COR-L47 (cell line): ENCODE results near the gene PTPRK.
"Not testable (repeated sequence)": the region's sequence is repeated elsewhere in the genome, so short reads cannot be mapped to it uniquely, and the experiment has no call there.

Source experiments
- DNase-seq: peaks from one replicate; lab custom pipeline; 2025; lab: John Stamatoyannopoulos, UW

PTPRK gene

GRCh38 chr6:127952176-127952575 lies 568.2 kb downstream of the PTPRK start:
- no peak for DNase-seq

GRCh38 chr6:127951172-127951917 lies 569.1 kb downstream of the PTPRK start:
- no peak for DNase-seq

- no peak for DNase-seq
These were observed 569.7 kb downstream of the PTPRK start for GRCh38 chr6:127950566-127951145.

GRCh38 chr6:127949251-127949650 lies 571.1 kb downstream of the PTPRK start:
- no peak for DNase-seq

- DNase-seq, result no peak
These were observed 574.0 kb downstream of the PTPRK start for GRCh38 chr6:127946388-127946787.

GRCh38 chr6:127945434-127946097 lies 574.8 kb downstream of the PTPRK start:
- DNase-seq, result no peak

- DNase-seq, result no peak
These were observed 579.2 kb downstream of the PTPRK start for GRCh38 chr6:127941228-127941627.

- no peak for DNase-seq
These were observed 580.8 kb downstream of the PTPRK start for GRCh38 chr6:127939442-127940066.

GRCh38 chr6:127938701-127939100 lies 581.7 kb downstream of the PTPRK start:
- DNase-seq, result no peak

- DNase-seq, result no peak
These were observed 582.7 kb downstream of the PTPRK start for GRCh38 chr6:127937747-127938146.

GRCh38 chr6:127937102-127937501 lies 583.3 kb downstream of the PTPRK start:
- DNase-seq, result no peak

GRCh38 chr6:127934956-127935355 lies 585.4 kb downstream of the PTPRK start:
- no peak for DNase-seq

- no peak for DNase-seq
These were observed 586.3 kb downstream of the PTPRK start for GRCh38 chr6:127933852-127934840.

GRCh38 chr6:127933137-127933536 lies 587.3 kb downstream of the PTPRK start:
- DNase-seq, result no peak

- DNase-seq, result no peak
These were observed 587.7 kb downstream of the PTPRK start for GRCh38 chr6:127932708-127933107.

- not testable (repeated sequence) for DNase-seq
These were observed 594.0 kb downstream of the PTPRK start for GRCh38 chr6:127926441-127926840.

- no peak for DNase-seq
These were observed 596.0 kb downstream of the PTPRK start for GRCh38 chr6:127924440-127924839.

GRCh38 chr6:127924031-127924430 lies 596.4 kb downstream of the PTPRK start:
- DNase-seq, result no peak

- DNase-seq, result peak; percentile 13
These were observed 597.3 kb downstream of the PTPRK start for GRCh38 chr6:127923135-127923534.

- no peak for DNase-seq
These were observed 598.4 kb downstream of the PTPRK start for GRCh38 chr6:127921982-127922381.

GRCh38 chr6:127920804-127921203 lies 599.6 kb downstream of the PTPRK start:
- DNase-seq, result no peak
